ENCODE measurements around the gene KANSL1L.

GRCh38 chr2:210199854-210200253, 28.6 kb upstream of the KANSL1L start:
- TF ChIP-seq JUND (IDR thresholded peaks at IDR 0.05) (no peak), POLR2A (IDR thresholded peaks at IDR 0.05; ENCODE audit: borderline replicate concordance, extremely low read depth, insufficient read depth, insufficient read length) (no peak), CTCF (IDR thresholded peaks at IDR 0.05 in 2 of 3, conservative IDR thresholded peaks at IDR 0.05 in 1 of 3; ENCODE audit: borderline replicate concordance in 1 of 3, insufficient read depth in 1 of 3, low read depth in 2 of 3, low read length in 2 of 3) (no peak), POLR2AphosphoS5 (IDR thresholded peaks at IDR 0.05; ENCODE audit: low read depth, low read length) (no peak), ZBTB33 (IDR thresholded peaks at IDR 0.05; ENCODE audit: extremely low read depth, insufficient replicate concordance, low read length) (no peak), YY1 (IDR thresholded peaks at IDR 0.05; ENCODE audit: extremely low read depth, insufficient replicate concordance, low read depth, low read length) (no peak), TCF7L2 (IDR thresholded peaks at IDR 0.05; ENCODE audit: borderline replicate concordance, extremely low read depth, insufficient read depth, insufficient read length) (no peak), ATF3 (IDR thresholded peaks at IDR 0.05) (no peak)

All from HCT116 (cell line).